A549 (cell line): ENCODE results near the gene MFAP4. TPM values are rescaled to one million over a fixed set of nuclear protein-coding genes. Genes with fewer than 3 reads are reported as not detected.
A peak's percentile ranks its signal among the peaks of the same experiment; 100 is the strongest.

Experiments used
- ATAC-seq, 2 experiments: fragments of 200-7000 bp in 1 of 2; fragments of >200 bp in 1 of 2; cut with Nextera tagmentation in 1 of 2; cut with Tn5 transposase in 1 of 2; 3 replicates each; pipeline versions ENCODE4 v1.8.0 to v1.9.1; 2018 to 2020; ENCODE audit warnings: mild to moderate bottlenecking in 1 of 2, moderate library complexity in 1 of 2
- CTCF ChIA-PET: fragments of 300-600 bp; sonication (Branson Sonifier 250); formaldehyde crosslinking; extraction: SDS; loops from one replicate; lab custom pipeline; 2021; ENCODE audit warnings: antibody characterized with exemption, inconsistent platforms; lab: Yijun Ruan, JAX
- POLR2A ChIA-PET: fragments of 350-600 bp; formaldehyde crosslinking; extraction: SDS; loops from one replicate; lab custom pipeline; 2021; ENCODE audit warnings: antibody characterized with exemption, inconsistent platforms; lab: Yijun Ruan, JAX
- DNase-seq, 2 experiments: peaks; one replicate each; pipeline versions ENCODE4 v3.0.0 to v3.0.0-alpha.2; 2011 to 2016; ENCODE audit warnings: low read depth in 1 of 2, low spot score in 1 of 2
- FAIRE-seq: peaks from 2 replicates; lab custom pipeline; 2011; peaks lifted over from hg19 to GRCh38; lab: Jason Lieb, UNC
- H3K27ac ChIP-seq, 2 experiments: fragments of >200 bp; sonication (Bioruptor Twin); formaldehyde crosslinking; 3 replicates each; pipeline ENCODE4 v1.5.1; 2016 to 2017
- H3K4me1 ChIP-seq: fragments of >200 bp; sonication (Bioruptor Twin); formaldehyde crosslinking; 3 replicates; pipeline ENCODE4 v1.6.1; 2016
- H3K4me2 ChIP-seq: fragments of >200 bp; sonication (Bioruptor Twin); formaldehyde crosslinking; 3 replicates; pipeline ENCODE4 v1.6.1; 2016
- H3K4me3 ChIP-seq: fragments of >200 bp; sonication (Bioruptor Twin); formaldehyde crosslinking; 3 replicates; pipeline ENCODE4 v1.5.1; 2016
- H3K9me3 ChIP-seq: fragments of >200 bp; sonication (Bioruptor Twin); formaldehyde crosslinking; 3 replicates; pipeline ENCODE4 v1.6.1; 2016
- BCL3 ChIP-seq: fragments of >200 bp; sonication (Bioruptor Twin); formaldehyde crosslinking; IDR thresholded peaks from 3 replicates; pipeline ENCODE4 v1.6.1; 2016
- CEBPB ChIP-seq, 2 experiments: fragments of >200 bp in 1 of 2; sonication (Bioruptor Twin) in 1 of 2; formaldehyde crosslinking in 1 of 2; IDR thresholded peaks; 2 replicates each; pipeline ENCODE4 v1.6.1; 2012 to 2016
- CHD2 ChIP-seq: fragments of 150-350 bp; IDR thresholded peaks from 2 replicates; pipeline ENCODE4 v1.6.1; 2014; ENCODE audit warnings: low read length; ENCODE audit not compliant: partially characterized antibody
- EHMT2 ChIP-seq: fragments of 200-600 bp; sonication (generic); IDR thresholded peaks from 2 replicates; pipeline ENCODE4 v1.6.1; 2016; ENCODE audit warnings: antibody characterized with exemption, low read depth, mild to moderate bottlenecking, moderate library complexity
- EP300 ChIP-seq, 2 experiments: fragments of >200 bp; sonication (Bioruptor Twin); formaldehyde crosslinking; IDR thresholded peaks; 2 replicates in 1 of 2; 3 replicates in 1 of 2; pipeline ENCODE4 v1.6.1; 2016 to 2017
- FOSL2 ChIP-seq, 2 experiments: fragments of 450-650 bp in 1 of 2; fragments of >200 bp in 1 of 2; sonication (Bioruptor Twin) in 1 of 2; formaldehyde crosslinking; IDR thresholded peaks; 2 replicates each; pipeline versions ENCODE4 v1.5.0 to v1.6.1; 2016 to 2020; ENCODE audit warnings: mild to moderate bottlenecking in 1 of 2, moderate library complexity in 1 of 2
- FOXS1 ChIP-seq: fragments of 250-450 bp; sonication (Bioruptor Pico); IDR thresholded peaks from 2 replicates; pipeline ENCODE4 v1.5.0; 2020; ENCODE audit warnings: mild to moderate bottlenecking, moderate library complexity
- GATA3 ChIP-seq: IDR thresholded peaks from 2 replicates; pipeline ENCODE4 v1.6.1; 2012; ENCODE audit warnings: borderline replicate concordance
- HDAC2 ChIP-seq: fragments of 200-600 bp; sonication (generic); IDR thresholded peaks from 2 replicates; pipeline ENCODE4 v1.6.1; 2016
- HES2 ChIP-seq: fragments of >200 bp; sonication (Bioruptor Twin); formaldehyde crosslinking; IDR thresholded peaks from 2 replicates; pipeline ENCODE4 v1.6.1; 2016
- HOXB13 ChIP-seq: fragments of 250-450 bp; sonication (Bioruptor Pico); IDR thresholded peaks from 2 replicates; pipeline ENCODE4 v1.5.0; 2020; ENCODE audit warnings: low read depth, mild to moderate bottlenecking, moderate library complexity
- HOXB5 ChIP-seq: fragments of 250-450 bp; sonication (Bioruptor Pico); IDR thresholded peaks from 2 replicates; pipeline ENCODE4 v1.5.0; 2020; ENCODE audit warnings: mild to moderate bottlenecking, moderate library complexity
- KDM1A ChIP-seq: fragments of 200-600 bp; sonication (generic); IDR thresholded peaks from 2 replicates; pipeline ENCODE4 v1.6.1; 2016; ENCODE audit warnings: low read depth, mild to moderate bottlenecking
- KDM5A ChIP-seq: fragments of 200-600 bp; sonication (generic); IDR thresholded peaks from 2 replicates; pipeline ENCODE4 v1.6.1; 2016; ENCODE audit warnings: antibody characterized with exemption, mild to moderate bottlenecking
- MAX ChIP-seq: IDR thresholded peaks from 2 replicates; pipeline ENCODE4 v1.6.1; 2012
- MAZ ChIP-seq: fragments of 150-350 bp; IDR thresholded peaks from 2 replicates; pipeline ENCODE4 v1.6.1; 2014; ENCODE audit warnings: antibody characterized with exemption, low read depth, low read length, borderline replicate concordance
- MYC ChIP-seq: IDR thresholded peaks from 2 replicates; pipeline ENCODE4 v1.6.1; 2012; ENCODE audit warnings: mild to moderate bottlenecking, inconsistent platforms, low read length, improper control_type of control experiment, borderline replicate concordance
- NR3C1 ChIP-seq: fragments of >200 bp; sonication (Bioruptor Twin); formaldehyde crosslinking; IDR thresholded peaks from 3 replicates; pipeline ENCODE4 v1.6.1; 2017
- POLR2AphosphoS2 ChIP-seq: conservative IDR thresholded peaks from 2 replicates; pipeline ENCODE4 v1.6.1; 2012; ENCODE audit warnings: low read length, improper control_type of control experiment, inconsistent platforms
- RAD21 ChIP-seq, 2 experiments: fragments of >200 bp in 1 of 2; sonication (Bioruptor Twin) in 1 of 2; formaldehyde crosslinking in 1 of 2; IDR thresholded peaks in 1 of 2; conservative IDR thresholded peaks in 1 of 2; 2 replicates in 1 of 2; 3 replicates in 1 of 2; pipeline ENCODE4 v1.6.1; 2012 to 2018; ENCODE audit warnings: inconsistent platforms in 1 of 2
- RARB ChIP-seq: fragments of 250-450 bp; sonication (Bioruptor Pico); IDR thresholded peaks from 2 replicates; pipeline ENCODE4 v1.8.0; 2021; ENCODE audit warnings: mild to moderate bottlenecking, moderate library complexity
- RFX5 ChIP-seq: fragments of 450-650 bp; IDR thresholded peaks from 2 replicates; pipeline ENCODE4 v1.7.1; 2014; ENCODE audit warnings: antibody characterized with exemption, mild to moderate bottlenecking, moderate library complexity
- SMC3 ChIP-seq: fragments of >200 bp; sonication (Bioruptor Twin); formaldehyde crosslinking; IDR thresholded peaks from 3 replicates; pipeline ENCODE4 v1.6.1; 2018; ENCODE audit warnings: inconsistent platforms
- SREBF2 ChIP-seq: fragments of 450-650 bp; IDR thresholded peaks from 2 replicates; pipeline ENCODE4 v1.6.1; 2014; ENCODE audit warnings: mild to moderate bottlenecking, moderate library complexity
- ZC3H11A ChIP-seq: fragments of 450-650 bp; IDR thresholded peaks from 2 replicates; pipeline ENCODE4 v1.6.1; 2014; ENCODE audit warnings: antibody characterized with exemption, mild to moderate bottlenecking
- ZNF302 ChIP-seq: fragments of 250-450 bp; sonication (Bioruptor Pico); IDR thresholded peaks from 2 replicates; pipeline ENCODE4 v1.9.0; 2021; ENCODE audit warnings: inconsistent platforms, mild to moderate bottlenecking, moderate library complexity
- whole genome bisulfite sequencing: methylation state at CpG from one replicate; pipeline ENCODE4 v1.1.6; 2017; ENCODE audit errors: missing lambda C conversion rate; 5-methylcytosine and 5-hydroxymethylcytosine counted together
- polyA plus RNA-seq, 4 experiments: library from polyadenylated mRNA; depleted of rRNA in 3 of 4; stranded (reverse); fragments of >200 nt; fragmentation: RNase III in 1 of 4; extraction: RNeasy Plus Mini Kit Qiagen cat#74134 plus additional on column Dnase treatment in 1 of 4; gene quantifications; 2 replicates in 3 of 4; 3 replicates in 1 of 4; pipeline ENCODE4 v1.2.3, GENCODE V29; 2011 to 2017
- TF ChIP-seq, protein P1 (sequence below): fragments of 250-450 bp; sonication (Bioruptor Pico); IDR thresholded peaks from 2 replicates; pipeline ENCODE4 v1.5.0; 2020; ENCODE audit warnings: low read depth, mild to moderate bottlenecking, moderate library complexity
- TF ChIP-seq, protein P2 (sequence below): fragments of 200-600 bp; sonication (generic); IDR thresholded peaks from 2 replicates; pipeline ENCODE4 v1.6.1; 2016; ENCODE audit warnings: antibody characterized with exemption, mild to moderate bottlenecking, moderate library complexity
- TF ChIP-seq, protein P3 (sequence below): fragments of 150-350 bp; IDR thresholded peaks from 2 replicates; pipeline ENCODE4 v1.6.1; 2014; ENCODE audit warnings: low read depth, mild to moderate bottlenecking, low read length

Gene MFAP4
- polyA plus RNA-seq, 2 of the 4 experiments (the other 2 are of a cell fraction), result 0.13 TPM; not detected in 1

DNA sequence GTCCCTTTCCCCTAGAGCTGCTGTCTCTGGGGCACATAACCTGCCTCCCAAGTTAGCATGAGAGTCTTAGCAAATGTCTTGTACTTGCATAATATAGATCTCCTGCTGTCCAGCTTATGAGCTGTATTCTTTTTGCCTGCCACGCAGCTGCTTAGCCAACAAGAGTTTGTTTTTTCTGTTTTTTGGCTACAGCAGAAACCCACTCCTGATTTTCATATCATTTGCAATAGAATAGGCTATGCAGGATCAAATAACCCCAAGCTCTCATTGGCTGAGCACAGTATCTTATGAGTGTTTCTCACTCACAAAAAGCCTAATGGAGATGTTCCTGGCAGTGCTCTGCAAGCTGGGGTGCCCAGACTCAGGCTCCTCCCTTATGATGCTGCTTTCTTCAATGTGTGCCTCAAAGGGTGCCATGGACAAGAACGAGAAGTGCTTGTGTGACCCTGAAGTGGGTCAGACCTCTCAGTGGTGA, 47.6 kb downstream of the MFAP4 start:
- no peaks in the 10 kb centered on the region for H3K9me3 ChIP-seq
- TF ChIP-seq SREBF2 (no peak), MAX (no peak), CHD2 (no peak), MAZ (no peak), HOXB13 (CRISPR knock-in tag) (no peak), POLR2AphosphoS2 (no peak), CEBPB (IDR thresholded peaks at IDR 0.05) (no peak), HOXB5 (no peak), FOXS1 (no peak), RAD21 (conservative IDR thresholded peaks at IDR 0.05 in 1 of 2, IDR thresholded peaks at IDR 0.05 in 1 of 2) (no peak), EHMT2 (no peak), RFX5 (no peak), GATA3 (no peak), MYC (no peak), HDAC2 (no peak)
- TF ChIP-seq, protein P1, sequence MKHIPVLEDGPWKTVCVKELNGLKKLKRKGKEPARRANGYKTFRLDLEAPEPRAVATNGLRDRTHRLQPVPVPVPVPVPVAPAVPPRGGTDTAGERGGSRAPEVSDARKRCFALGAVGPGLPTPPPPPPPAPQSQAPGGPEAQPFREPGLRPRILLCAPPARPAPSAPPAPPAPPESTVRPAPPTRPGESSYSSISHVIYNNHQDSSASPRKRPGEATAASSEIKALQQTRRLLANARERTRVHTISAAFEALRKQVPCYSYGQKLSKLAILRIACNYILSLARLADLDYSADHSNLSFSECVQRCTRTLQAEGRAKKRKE (CRISPR knock-in tag), result no peak
- TF ChIP-seq, protein P2, sequence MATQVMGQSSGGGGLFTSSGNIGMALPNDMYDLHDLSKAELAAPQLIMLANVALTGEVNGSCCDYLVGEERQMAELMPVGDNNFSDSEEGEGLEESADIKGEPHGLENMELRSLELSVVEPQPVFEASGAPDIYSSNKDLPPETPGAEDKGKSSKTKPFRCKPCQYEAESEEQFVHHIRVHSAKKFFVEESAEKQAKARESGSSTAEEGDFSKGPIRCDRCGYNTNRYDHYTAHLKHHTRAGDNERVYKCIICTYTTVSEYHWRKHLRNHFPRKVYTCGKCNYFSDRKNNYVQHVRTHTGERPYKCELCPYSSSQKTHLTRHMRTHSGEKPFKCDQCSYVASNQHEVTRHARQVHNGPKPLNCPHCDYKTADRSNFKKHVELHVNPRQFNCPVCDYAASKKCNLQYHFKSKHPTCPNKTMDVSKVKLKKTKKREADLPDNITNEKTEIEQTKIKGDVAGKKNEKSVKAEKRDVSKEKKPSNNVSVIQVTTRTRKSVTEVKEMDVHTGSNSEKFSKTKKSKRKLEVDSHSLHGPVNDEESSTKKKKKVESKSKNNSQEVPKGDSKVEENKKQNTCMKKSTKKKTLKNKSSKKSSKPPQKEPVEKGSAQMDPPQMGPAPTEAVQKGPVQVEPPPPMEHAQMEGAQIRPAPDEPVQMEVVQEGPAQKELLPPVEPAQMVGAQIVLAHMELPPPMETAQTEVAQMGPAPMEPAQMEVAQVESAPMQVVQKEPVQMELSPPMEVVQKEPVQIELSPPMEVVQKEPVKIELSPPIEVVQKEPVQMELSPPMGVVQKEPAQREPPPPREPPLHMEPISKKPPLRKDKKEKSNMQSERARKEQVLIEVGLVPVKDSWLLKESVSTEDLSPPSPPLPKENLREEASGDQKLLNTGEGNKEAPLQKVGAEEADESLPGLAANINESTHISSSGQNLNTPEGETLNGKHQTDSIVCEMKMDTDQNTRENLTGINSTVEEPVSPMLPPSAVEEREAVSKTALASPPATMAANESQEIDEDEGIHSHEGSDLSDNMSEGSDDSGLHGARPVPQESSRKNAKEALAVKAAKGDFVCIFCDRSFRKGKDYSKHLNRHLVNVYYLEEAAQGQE, result no peak; the same call in 1 of the 2 replicates
- TF ChIP-seq, all 56 proteins: peak for 0
- FAIRE-seq (peak; percentile 7), DNase-seq (no peak), ATAC-seq (no peak)
- ChIA-PET POLR2A (interaction anchor here (0.7 kb wide), 1 partner anchor 72 kb away, joined by 3 read pairs; no protein-coding TSS in a partner anchor), CTCF (interaction anchor here (0.7 to 2.6 kb wide), 9 partner anchors 8 to 108 kb away, joined by 3 to 14 read pairs (median 6); partner anchors contain the start of gene B9D1)
- no peak overlapping the region for H3K4me2 ChIP-seq
- H3K27ac ChIP-seq, result no peak overlapping the region
- H3K4me3 ChIP-seq, result no peak overlapping the region
- WGBS, result 83% methylated on average over 2 of the region's 2 CpGs
- H3K4me1 ChIP-seq, result peaks cover 5% of the 10 kb centered on the region; the same call in 2 of the 3 replicates

GRCh38 chr17:19338031-19338990, 48.7 kb downstream of the MFAP4 start:
- FAIRE-seq (no peak), ATAC-seq (peak; percentile 67 to 80), DNase-seq (peak; percentile 73 to 82)
- Histone ChIP-seq H3K4me3 (no peak overlapping the region), H3K4me1 (peaks cover 5% of the 10 kb centered on the region; the same call in 2 of the 3 replicates), H3K4me2 (no peak overlapping the region), H3K9me3 (no peaks in the 10 kb centered on the region), H3K27ac (no peak overlapping the region; a peak in 1 of 6 replicates)
- WGBS, result 90% methylated on average over 7 of the region's 7 CpGs
- POLR2A ChIA-PET, result interaction anchor here (1.0 kb wide), 1 partner anchor 9 kb away, joined by 3 read pairs; no protein-coding TSS in a partner anchor
- CTCF ChIA-PET, result interaction anchor here (0.7 to 2.6 kb wide), 15 partner anchors 9 to 109 kb away, joined by 3 to 14 read pairs (median 6); partner anchors contain the start of gene B9D1
- TF ChIP-seq NR3C1 (no peak), BCL3 (no peak), SMC3 (peak; percentile 69), EP300 (IDR thresholded peaks at IDR 0.05) (no peak), MAX (0 out of 2 replicates have a peak, but pooled peaks have one; percentile 15), ZC3H11A (no peak), KDM1A (no peak), HDAC2 (no peak), KDM5A (no peak), HES2 (no peak), RARB (CRISPR knock-in tag) (no peak), ZNF302 (CRISPR knock-in tag) (no peak), FOSL2 (IDR thresholded peaks at IDR 0.05) (no peak), FOSL2 (CRISPR knock-in tag; IDR thresholded peaks at IDR 0.05) (no peak)
- TF ChIP-seq, protein P3, sequence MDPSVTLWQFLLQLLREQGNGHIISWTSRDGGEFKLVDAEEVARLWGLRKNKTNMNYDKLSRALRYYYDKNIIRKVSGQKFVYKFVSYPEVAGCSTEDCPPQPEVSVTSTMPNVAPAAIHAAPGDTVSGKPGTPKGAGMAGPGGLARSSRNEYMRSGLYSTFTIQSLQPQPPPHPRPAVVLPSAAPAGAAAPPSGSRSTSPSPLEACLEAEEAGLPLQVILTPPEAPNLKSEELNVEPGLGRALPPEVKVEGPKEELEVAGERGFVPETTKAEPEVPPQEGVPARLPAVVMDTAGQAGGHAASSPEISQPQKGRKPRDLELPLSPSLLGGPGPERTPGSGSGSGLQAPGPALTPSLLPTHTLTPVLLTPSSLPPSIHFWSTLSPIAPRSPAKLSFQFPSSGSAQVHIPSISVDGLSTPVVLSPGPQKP, result no peak
